ENCODE data around the gene GMPPA. TPM values are rescaled to one million over a fixed set of nuclear protein-coding genes. Genes with fewer than 3 reads are reported as not detected.

GMPPA gene
- total RNA-seq, 2 donors from 2014 or later, result 21.6 to 23.3 TPM

GRCh38 chr2:219499058-219499307 lies 292 bp downstream of the GMPPA start:
- no peak for TF ChIP-seq CTCF (IDR thresholded peaks at IDR 0.05)
- H3K27me3 ChIP-seq, result no peaks in the 10 kb centered on the region
- DNase-seq (ENCODE audit: low spot score), result no peak
- H3K27ac ChIP-seq, result peak overlapping the region; percentile 98 to 99
- H3K4me3 ChIP-seq, result peak overlapping the region; percentile 80 to 87
- H3K36me3 ChIP-seq, result peaks cover 12% of the 10 kb centered on the region
- H3K4me1 ChIP-seq, result peaks cover 0 to 54% of the 10 kb centered on the region in 2 donors
- no peaks in the 10 kb centered on the region for H3K9me3 ChIP-seq

GRCh38 chr2:219499555-219499954 lies 864 bp downstream of the GMPPA start:
- Histone ChIP-seq H3K27me3 (no peaks in the 10 kb centered on the region), H3K4me1 (peaks cover 0 to 49% of the 10 kb centered on the region in 2 donors), H3K9me3 (no peaks in the 10 kb centered on the region), H3K27ac (no peak overlapping the region), H3K36me3 (peaks cover 17% of the 10 kb centered on the region), H3K4me3 (peak overlapping the region; percentile 80 to 87)
- TF ChIP-seq CTCF (IDR thresholded peaks at IDR 0.05), result no peak
- no peak for DNase-seq (ENCODE audit: low spot score)

GRCh38 chr2:219500135-219500534 lies 1.4 kb downstream of the GMPPA start:
- H3K36me3 ChIP-seq, result peaks cover 22% of the 10 kb centered on the region
- H3K9me3 ChIP-seq, result no peaks in the 10 kb centered on the region
- H3K4me3 ChIP-seq, result no peak overlapping the region
- H3K27ac ChIP-seq, result no peak overlapping the region
- DNase-seq (ENCODE audit: low spot score), result no peak
- TF ChIP-seq CTCF (IDR thresholded peaks at IDR 0.05), result no peak
- no peaks in the 10 kb centered on the region for H3K27me3 ChIP-seq
- peaks cover 0 to 43% of the 10 kb centered on the region in 2 donors for H3K4me1 ChIP-seq

GRCh38 chr2:219501849-219502248 lies 3.2 kb downstream of the GMPPA start:
- no peak for DNase-seq (ENCODE audit: low spot score)
- no peak for TF ChIP-seq CTCF (IDR thresholded peaks at IDR 0.05)
- H3K27me3 ChIP-seq, result no peaks in the 10 kb centered on the region
- H3K4me1 ChIP-seq, result peaks cover 0 to 26% of the 10 kb centered on the region in 2 donors
- no peak overlapping the region for H3K4me3 ChIP-seq
- no peak overlapping the region for H3K27ac ChIP-seq
- H3K36me3 ChIP-seq, result peaks cover 33% of the 10 kb centered on the region
- H3K9me3 ChIP-seq, result no peaks in the 10 kb centered on the region

GRCh38 chr2:219502618-219503017 lies 3.9 kb downstream of the GMPPA start:
- peaks cover 0 to 25% of the 10 kb centered on the region in 2 donors for H3K4me1 ChIP-seq
- DNase-seq (ENCODE audit: low spot score), result no peak
- peaks cover 33% of the 10 kb centered on the region for H3K36me3 ChIP-seq
- no peaks in the 10 kb centered on the region for H3K27me3 ChIP-seq
- TF ChIP-seq CTCF (IDR thresholded peaks at IDR 0.05), result no peak
- no peaks in the 10 kb centered on the region for H3K9me3 ChIP-seq
- no peak overlapping the region for H3K27ac ChIP-seq
- no peak overlapping the region for H3K4me3 ChIP-seq

- DNase-seq (ENCODE audit: low spot score), result no peak
- TF ChIP-seq CTCF (IDR thresholded peaks at IDR 0.05), result no peak
These were observed 6.9 kb downstream of the GMPPA start for GRCh38 chr2:219505585-219505984.

More at GRCh38 chr2:219505585-219505984, 6.9 kb downstream of the GMPPA start:
- Histone ChIP-seq H3K36me3 (peaks cover 33% of the 10 kb centered on the region), H3K27ac (no peak overlapping the region), H3K4me1 (peaks cover 0 to 36% of the 10 kb centered on the region in 2 donors), H3K27me3 (no peaks in the 10 kb centered on the region), H3K4me3 (no peak overlapping the region), H3K9me3 (no peaks in the 10 kb centered on the region)

All from right atrium auricular region (tissue), 2 donors.